ENCODE results near the gene PHLDB1. TPM values are rescaled to one million over a fixed set of nuclear protein-coding genes. Genes with fewer than 3 reads are reported as not detected.
A peak's percentile ranks its signal among the peaks of the same experiment; 100 is the strongest.
"Not testable (repeated sequence)": the region's sequence is repeated elsewhere in the genome, so short reads cannot be mapped to it uniquely, and the experiment has no call there.

The PHLDB1 gene
- polyA plus RNA-seq, 1 donor, result 155 TPM

DNA sequence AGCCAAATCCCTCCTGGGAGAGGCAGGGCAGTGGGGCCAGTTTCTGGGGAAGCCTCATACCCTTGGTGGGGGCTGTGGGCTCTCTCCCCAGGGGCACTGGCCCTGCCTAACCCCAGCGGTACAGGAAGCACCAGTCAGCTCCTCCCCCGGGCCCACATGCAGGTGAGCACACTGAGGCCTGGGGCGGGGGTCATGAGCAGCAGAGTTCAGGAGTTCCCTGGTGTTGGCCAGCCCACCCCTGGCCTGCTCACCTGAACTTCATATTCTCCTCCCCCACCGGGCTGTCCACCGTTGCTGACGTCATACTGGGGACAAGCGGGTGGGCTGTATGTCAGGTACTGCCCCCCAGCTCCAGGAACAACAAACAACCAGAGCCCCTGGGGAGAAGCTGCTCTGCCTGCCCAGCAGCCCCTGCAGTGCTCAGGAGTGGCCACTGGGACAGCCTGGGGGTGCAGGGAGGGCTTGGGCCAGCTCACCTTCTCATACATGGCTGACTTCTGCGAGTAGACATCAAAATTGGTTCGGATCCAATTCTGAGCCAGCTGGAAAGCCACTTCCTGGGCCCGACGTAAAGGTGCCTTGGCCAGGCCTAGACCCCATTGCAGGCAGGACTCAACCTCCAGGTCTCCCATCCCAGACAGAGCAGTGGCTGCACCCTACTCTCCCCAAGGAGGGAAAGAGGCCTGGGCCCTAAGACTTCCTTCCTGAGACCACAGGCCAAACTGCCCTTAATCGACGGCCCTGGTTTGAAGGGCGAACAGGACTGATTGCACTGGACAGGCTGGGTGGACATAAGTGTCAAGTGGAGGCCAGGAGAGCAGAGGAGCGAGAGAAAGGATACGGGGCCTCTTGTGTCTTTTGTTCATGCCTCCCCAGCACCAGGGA is 51.3 kb downstream of the PHLDB1 start:
- DNase-seq, result no peak

- DNase-seq, result peak; percentile 87
Measured at GRCh38 chr11:118659314-118659952, 52.0 kb downstream of the PHLDB1 start.

- DNase-seq, result no peak
Measured at GRCh38 chr11:118659953-118660680, 52.7 kb downstream of the PHLDB1 start.

DNA sequence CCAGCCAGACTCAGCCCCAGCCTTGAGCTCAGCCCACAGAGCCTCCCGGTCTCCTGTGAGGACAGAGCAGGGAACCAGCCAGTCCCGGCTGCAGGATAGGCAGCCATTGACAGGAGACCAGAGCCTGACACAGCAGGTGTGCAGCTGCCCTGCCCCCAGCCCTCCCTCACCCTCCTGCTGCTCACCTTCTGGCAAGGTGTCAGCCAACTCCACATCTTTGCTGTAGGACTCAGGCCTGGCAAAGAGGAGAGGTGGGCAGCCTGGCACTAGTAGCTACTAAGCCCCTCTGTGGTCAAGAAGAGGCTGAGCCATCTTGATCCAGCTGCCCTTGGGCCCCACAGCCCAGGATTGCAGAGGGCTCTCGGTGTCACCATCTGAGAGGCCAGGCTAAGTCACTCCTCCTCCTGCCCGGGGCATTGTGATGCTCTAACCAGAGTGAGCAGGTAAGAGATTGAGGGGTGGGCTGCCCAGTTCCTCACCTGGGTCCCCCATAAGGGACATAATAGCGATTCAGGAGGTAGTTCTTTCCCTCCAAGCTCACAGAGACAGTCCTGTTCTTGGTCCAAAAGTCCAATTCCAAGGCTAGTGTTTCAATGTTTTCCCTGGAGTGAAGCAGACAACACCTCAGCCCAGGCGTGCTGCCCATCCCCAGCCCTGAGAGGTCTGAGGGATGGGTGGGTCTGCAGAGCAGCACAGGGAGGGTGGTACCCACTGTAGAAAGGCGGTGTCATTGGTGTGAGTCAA is 53.4 kb downstream of the PHLDB1 start:
- no peak for DNase-seq

DNA sequence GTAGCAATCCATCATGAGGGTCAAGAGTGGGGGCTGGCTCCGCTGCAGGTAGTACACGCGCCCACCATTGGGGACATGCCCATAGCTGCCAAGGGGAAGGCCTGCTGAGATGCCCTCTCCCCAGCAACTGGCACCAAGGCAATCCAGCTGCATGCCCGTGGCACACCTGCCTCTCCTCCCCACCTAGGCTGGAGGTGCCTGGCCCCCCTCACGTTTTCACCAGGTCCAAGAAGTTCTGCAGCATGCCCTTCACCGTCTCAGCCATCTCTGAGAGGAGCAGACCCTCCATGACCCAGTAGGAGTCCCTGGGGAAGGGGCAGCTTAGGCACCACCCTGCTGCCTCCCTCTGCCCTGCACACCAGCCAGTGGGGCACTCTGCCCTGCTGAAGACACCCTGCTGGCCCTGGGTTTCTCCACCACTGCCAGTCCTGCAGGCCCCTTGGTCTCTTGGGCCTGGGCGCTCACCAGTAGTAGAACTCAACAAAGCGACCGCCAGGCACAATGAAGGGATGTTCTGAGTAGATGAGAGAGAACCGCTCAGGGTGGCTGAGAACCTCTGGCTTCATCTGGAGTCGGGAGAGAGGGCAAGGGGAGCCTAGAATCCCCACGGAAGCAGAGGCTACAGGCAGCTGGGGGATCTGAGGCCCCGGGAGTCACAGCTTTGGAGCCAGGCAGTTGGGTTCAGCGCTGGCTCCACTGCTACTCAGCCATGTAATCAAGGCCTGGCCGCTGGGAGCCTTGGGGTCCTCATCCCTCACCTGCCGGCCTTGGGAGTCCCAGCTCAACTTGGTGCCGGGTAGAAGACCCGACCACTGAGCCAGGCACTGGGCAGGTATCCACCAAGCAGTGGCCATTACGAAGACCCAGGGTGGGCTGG is 54.2 kb downstream of the PHLDB1 start:
- no peak for DNase-seq

DNA sequence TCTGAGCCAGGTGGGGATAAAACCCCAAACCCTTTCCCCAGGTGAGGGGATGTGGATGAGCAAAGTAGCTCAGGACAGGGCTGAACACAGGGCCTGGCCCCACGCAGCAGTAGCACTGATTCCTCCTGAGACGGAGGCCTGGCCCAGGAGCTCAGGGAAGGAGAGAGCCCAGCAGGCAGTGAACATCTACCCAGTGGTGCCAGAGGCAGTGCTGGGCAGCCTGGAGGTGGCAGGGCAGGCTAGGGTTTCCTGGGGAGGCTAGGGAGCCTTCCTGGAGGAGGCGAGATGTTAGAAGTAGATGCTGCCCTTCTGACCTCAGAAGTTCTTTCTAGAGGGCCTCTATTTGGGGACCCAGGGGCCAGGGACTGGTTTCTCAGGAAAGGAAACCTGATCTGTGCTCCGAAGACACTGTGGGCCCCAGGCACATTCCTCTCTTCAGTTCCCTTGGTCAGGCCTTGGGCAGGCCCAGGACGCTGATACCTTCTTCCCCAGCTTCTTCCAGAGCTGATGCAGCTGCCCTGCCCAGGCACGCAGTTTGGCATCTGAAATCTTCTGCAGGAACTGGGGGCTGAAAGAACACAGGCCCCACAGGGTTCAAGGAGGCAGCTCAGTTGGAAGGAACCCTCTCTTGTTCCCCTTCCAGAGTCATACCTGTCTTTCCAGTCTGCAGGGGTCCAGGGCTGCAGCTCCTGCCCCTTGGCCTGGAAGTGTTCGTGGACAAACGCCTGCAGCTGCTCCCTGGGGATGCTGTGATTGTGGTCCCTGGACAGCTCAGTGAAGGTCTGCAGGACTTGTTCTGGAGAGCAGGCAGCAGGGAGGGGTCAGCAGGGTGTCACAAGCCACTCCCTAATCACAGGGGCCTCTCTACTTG is 55.2 kb downstream of the PHLDB1 start:
- DNase-seq, result no peak

DNA sequence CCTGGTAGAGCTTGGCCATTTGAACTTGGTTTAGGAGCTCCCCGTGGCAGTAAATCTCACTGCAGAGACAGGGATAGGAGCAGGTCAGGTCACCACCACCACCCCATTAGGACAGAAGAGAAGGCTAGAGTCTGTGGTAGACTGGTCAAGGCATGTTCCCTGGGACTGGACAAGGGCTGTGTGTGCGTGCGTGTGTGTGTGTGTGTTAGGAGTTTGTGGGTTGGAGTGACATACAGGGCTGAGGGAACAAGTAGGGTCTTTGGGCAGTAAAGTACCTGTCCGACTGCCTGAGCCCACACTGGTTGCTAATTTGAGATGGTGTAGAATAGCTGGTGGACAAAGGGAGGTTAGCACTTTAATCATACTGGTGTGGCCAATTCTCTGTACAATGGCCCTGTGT is 56.0 kb downstream of the PHLDB1 start:
- no peak for DNase-seq

GRCh38 chr11:118663902-118664301 is 56.5 kb downstream of the PHLDB1 start:
- DNase-seq, result no peak

GRCh38 chr11:118666371-118666770 is 59.0 kb downstream of the PHLDB1 start:
- DNase-seq, result peak; percentile 28

- DNase-seq, result no peak
Measured at GRCh38 chr11:118670063-118670462, 62.6 kb downstream of the PHLDB1 start.

GRCh38 chr11:118671254-118671653 is 63.8 kb downstream of the PHLDB1 start:
- DNase-seq, result no peak

DNA sequence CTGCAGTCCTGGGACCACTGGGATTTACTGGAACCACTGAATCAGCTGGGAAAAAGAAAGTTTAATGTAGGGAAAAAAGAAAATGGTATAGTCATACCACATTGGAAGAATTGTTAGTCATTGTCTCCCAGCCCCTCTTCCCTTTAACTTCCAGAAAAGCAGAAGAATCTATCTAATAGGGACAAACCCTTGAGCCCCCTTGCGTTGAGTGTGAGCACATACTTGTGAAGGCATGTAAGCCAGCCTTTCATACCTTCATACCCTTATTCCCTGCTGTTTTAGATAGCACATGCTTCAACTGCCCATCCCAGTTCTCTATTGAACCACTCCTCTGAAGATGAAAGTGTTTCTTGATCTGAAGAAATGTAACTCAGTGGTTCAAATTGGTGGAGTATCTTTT is 65.4 kb downstream of the PHLDB1 start:
- no peak for DNase-seq

DNA sequence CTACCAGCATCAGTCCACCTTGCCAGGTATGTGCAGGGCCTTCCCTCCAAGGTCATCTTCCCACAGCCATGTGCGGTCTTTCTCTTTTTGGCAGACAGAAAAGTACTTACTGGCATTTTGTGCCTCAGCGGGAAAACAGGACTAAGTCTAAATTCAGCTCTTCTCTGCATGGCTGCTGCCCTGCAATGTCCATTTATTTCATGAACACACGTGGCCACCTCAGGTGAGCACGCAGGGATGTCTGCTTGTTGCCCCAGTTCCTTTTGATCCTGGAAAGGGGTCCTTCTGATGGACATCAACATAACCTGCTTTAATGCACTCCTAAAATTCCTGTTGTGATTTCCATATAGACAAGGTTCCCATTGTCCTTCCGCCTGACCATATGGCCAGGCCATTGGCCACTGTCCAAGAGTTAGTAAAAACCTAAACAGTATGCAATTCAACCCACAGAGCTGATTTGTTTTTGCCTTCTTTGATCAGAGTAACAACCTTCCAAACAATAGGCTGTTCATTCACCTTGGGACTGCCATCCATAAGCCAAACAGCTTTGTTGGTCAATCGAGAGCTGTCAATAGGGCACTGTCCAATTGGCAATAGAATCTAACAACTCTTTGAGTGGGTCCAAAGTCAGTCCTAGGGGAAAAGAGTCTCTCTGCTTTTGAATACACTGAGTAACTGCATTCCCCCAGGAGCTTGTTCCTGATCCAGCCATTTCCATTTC is 66.1 kb downstream of the PHLDB1 start:
- DNase-seq, result no peak

- no peak for DNase-seq
Measured at GRCh38 chr11:118674082-118674435, 66.6 kb downstream of the PHLDB1 start.

- no peak for DNase-seq
Measured at GRCh38 chr11:118677977-118678376, 70.6 kb downstream of the PHLDB1 start.

DNA sequence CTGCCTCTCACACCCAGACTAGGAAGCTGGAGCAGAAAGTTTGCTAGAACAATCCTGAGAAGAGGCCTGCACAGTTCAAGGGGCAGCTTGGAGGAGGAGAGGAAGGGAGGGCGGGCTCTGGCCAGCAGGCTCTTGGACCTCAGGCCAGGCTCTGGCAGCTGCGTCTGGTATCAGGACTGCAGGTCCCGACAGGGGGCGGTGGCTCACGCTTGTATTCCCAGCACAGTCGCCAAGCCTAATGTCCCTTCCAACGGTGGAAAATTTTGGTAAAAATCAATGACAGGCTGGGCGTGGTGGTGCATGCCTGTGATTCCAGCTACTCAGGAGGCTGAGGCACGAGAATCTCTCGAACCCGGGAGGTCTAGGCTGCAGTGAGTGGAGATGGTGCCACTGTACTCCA is 71.5 kb downstream of the PHLDB1 start:
- not testable (repeated sequence) for DNase-seq

- DNase-seq, result no peak
Measured at GRCh38 chr11:118679483-118679882, 72.1 kb downstream of the PHLDB1 start, which contains the start of gene TREH. TSS of gene TREH (minus strand) at chr11:118679650. CDS start at chr11:118679627, 23 bp downstream.

GRCh38 chr11:118682372-118682771 is 75.0 kb downstream of the PHLDB1 start:
- DNase-seq, result no peak

DNA sequence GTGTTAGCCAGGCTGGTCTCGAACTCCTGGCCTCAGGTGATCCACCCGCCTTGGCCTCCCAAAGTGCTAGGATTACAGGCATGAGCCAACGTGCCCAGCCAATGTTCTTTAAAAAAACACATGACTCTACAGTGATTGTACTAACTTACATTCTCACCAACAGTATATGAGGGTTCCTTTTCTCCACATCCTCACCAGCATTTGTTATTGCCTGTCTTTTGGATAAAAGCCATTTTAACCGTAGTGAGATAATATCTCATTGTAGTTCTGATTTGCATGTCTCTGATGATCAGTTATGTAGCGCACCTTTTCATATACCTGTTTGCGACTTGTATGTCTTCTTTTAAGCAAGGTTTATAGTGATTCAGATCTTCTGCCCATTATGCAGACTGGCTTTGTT is 75.5 kb downstream of the PHLDB1 start:
- DNase-seq, result not testable (repeated sequence)

All from left kidney (tissue), 2 donors.